Stimulated activated effector memory CD8-positive, alpha-beta T cell treated with anti-CD3 and anti-CD28 coated beads, Interleukin-12 subunit alpha, Interleukin-12 subunit beta, amount 100 ng/mL, for 72 hours (primary cell): ENCODE data around the gene HMX3.
"Not testable (repeated sequence)": the region's sequence is repeated elsewhere in the genome, so short reads cannot be mapped to it uniquely, and the experiment has no call there.

ENCODE experiments used
- ATAC-seq: fragments of 150-1000 bp; cut with Tn5 transposase; 2 replicates; pipeline ENCODE4 v1.10.0; 2021
- DNase-seq, 2 donors: peaks; one replicate each; pipeline ENCODE4 v3.0.0; 2021 to 2022; ENCODE audit warnings: low spot score in 2 of 2
- H3K27ac Mint-ChIP-seq: one replicate; pipeline ENCODE4 v1.8.0; 2022; ENCODE audit warnings: mild to moderate bottlenecking, mixed read lengths
- H3K36me3 Mint-ChIP-seq: one replicate; pipeline ENCODE4 v1.8.0; 2022; ENCODE audit warnings: mild to moderate bottlenecking, mixed read lengths
- H3K4me1 Mint-ChIP-seq: one replicate; pipeline ENCODE4 v1.8.0; 2022; ENCODE audit warnings: mixed read lengths
- H3K4me3 Mint-ChIP-seq: one replicate; pipeline ENCODE4 v1.8.0; 2022; ENCODE audit warnings: mild to moderate bottlenecking, mixed read lengths
- H3K9me3 Mint-ChIP-seq: one replicate; pipeline ENCODE4 v1.8.0; 2022; ENCODE audit warnings: mixed read lengths

The HMX3 gene

DNA sequence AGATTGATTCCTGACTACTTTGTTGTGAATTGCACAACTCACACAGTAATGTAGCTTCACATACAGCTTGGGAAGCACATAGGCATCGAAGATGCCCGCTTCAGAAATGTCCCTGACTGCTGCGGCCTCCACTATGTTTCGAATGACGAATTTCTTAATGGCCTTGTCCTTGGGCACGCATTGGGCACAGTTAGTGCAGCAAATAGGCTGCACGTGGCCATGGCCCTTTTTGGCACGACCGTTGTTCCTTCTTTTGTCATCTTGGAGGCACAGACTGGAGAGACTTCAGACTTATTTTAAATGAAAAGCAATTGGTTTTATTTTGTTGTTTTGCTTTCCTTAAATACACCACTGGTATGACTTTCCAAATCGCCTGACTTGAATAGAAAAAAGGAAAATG lies 35.8 kb downstream of the HMX3 start:
- DNase-seq, H3K27ac Mint-ChIP-seq, ATAC-seq, H3K4me3 Mint-ChIP-seq, H3K9me3 Mint-ChIP-seq: not testable (repeated sequence)
- Mint-ChIP-seq H3K36me3 (peaks cover 75% of the 10 kb centered on the region), H3K4me1 (peaks cover 18% of the 10 kb centered on the region)

DNA sequence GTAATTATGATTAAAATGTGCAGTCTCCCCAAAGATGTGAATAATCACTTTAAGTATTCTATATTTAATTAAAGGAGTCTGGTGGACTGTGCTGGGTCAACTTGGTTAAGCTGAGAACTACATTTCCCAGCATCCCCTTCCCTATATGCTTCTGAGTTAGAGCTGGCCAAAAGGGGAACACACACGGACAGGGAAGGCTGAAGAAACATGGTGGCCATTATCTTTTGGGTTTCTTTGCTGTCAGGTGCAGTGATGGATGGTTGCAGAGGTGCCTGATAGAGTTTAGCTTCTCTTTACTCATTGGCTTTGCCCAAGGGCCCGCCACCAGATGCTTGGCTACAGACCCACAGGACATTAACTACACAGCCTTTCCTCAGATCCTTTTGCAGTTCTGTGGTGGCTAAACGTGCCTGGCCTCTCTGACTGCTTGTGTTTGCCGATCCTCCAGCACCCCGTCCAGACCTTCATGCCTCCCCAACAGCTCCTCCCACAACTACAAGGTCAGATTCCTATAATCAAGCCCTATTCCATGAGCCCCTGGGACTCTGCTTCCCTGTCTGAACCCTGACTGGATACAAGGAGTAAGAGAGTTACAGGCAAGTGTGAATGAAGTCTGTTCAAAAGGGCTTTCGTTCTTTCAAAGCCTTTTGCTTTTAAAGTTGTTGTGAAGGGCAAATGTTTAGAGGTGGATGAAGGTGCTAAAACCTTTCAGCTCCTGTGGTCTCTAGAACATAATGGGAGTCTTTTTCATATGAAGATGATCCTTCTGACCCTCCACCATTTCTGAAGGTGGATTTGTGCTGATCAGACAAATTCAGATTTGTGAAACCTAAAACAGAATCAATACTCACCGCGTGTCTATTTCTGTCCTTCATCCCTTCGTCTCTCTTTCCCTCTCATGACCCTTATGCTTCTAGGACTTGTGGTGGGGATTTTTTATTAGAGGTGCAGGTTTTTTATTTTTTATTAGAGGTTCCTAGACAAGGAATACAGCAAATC lies 39.9 kb downstream of the HMX3 start:
- Mint-ChIP-seq H3K4me1 (peaks cover 13% of the 10 kb centered on the region), H3K36me3 (peaks cover 49% of the 10 kb centered on the region), H3K9me3 (no peaks in the 10 kb centered on the region), H3K4me3 (no peak overlapping the region), H3K27ac (no peak overlapping the region)
- DNase-seq, result no peak
- ATAC-seq, result no peak

DNA sequence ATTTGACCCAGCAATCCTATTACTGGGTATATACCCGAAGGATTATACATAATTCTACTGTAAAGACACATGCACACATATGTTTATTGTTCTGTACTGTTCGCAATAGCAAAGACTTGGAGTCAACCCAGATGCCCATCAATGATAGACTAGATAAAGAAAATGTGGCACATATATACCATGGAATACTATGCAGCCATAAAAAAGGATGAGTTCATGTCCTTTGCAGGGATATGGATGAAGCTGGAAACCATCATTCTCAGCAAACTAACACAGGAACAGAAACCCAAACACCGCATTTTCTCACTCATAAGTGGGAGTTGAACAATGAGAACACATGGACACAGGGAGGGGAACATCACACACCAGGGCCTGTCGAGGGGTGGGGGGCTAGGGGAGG lies 42.6 kb downstream of the HMX3 start:
- not testable (repeated sequence) for H3K9me3 Mint-ChIP-seq, DNase-seq, ATAC-seq, H3K27ac Mint-ChIP-seq, H3K4me3 Mint-ChIP-seq
- Mint-ChIP-seq H3K36me3 (peaks cover 37% of the 10 kb centered on the region), H3K4me1 (peaks cover 13% of the 10 kb centered on the region)

DNA sequence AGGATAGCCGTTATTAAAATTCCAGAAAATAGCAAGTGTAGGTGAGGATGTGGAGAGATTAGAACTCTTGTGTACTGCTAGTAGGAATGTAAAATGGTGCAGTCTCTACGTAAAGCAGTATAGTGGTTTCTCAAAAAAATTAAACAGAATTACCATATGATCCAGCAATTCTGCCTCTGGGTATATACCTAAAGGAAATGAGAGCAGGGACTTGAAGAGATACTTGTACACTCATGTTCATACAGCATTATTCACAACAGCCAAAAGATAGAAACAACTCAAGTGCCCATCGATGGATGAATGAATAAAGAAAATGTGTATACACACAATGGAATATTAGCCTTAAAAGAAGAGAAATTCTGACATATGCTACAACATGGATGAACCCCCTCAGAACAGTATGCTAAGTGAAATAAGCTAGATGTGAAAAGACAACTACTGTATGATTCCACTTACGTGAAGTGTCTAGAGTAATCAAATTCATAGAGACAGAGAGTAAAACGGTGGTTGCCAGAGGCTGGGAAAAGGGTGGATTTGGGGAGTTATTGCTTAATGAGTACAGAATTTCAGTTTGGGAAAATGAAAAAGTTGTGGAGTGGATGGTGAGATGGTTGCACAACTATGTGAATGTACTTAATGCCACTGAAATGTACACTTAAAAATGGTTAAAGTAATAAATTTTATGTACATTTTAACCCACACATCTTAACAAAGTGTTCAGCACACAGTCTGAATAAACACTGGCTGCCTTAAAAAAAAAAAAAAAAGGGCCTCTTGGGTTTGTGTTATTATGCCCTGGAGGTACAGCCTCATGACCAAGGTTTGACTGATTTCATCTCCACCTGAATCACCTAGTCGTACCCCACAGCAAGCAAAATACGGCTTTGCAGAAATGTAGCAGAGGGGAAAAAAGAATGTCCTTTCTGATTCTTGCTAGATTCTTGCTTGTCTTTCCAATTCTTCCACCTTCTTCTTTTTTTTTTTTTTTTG lies 44.6 kb downstream of the HMX3 start:
- Mint-ChIP-seq H3K4me3 (no peak overlapping the region), H3K4me1 (no peaks in the 10 kb centered on the region), H3K9me3 (peaks cover 7% of the 10 kb centered on the region), H3K27ac (no peak overlapping the region), H3K36me3 (peaks cover 29% of the 10 kb centered on the region)
- DNase-seq (no peak), ATAC-seq (no peak)

- no peak for ATAC-seq
- Mint-ChIP-seq H3K9me3 (peaks cover 7% of the 10 kb centered on the region), H3K4me3 (no peak overlapping the region), H3K4me1 (no peaks in the 10 kb centered on the region), H3K36me3 (peaks cover 19% of the 10 kb centered on the region), H3K27ac (no peak overlapping the region)
- no peak for DNase-seq
These were observed 48.0 kb downstream of the HMX3 start for GRCh38 chr10:123183724-123184123.

DNA sequence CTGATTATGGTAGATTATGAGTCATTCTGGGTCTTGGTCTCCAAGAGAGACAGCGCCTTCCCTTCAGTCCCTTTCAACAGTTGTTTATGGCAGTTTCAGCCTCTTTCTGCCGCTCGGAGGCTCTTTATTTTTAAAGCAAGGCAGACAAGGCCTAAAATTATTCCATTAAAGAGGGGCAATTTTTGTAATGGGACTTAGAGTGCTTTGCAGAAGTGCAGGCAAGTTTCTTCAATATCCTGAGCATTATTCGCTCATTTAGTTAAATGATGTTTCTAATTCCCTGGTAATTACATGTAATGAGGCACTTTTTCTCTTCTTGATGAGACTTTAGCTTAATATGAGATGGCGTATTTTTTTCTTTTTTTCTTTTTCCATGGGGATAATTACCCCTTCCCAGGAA lies 52.0 kb downstream of the HMX3 start:
- H3K36me3 Mint-ChIP-seq, result peaks cover 31% of the 10 kb centered on the region
- H3K4me3 Mint-ChIP-seq, result no peak overlapping the region
- H3K27ac Mint-ChIP-seq, result no peak overlapping the region
- peaks cover 5% of the 10 kb centered on the region for H3K4me1 Mint-ChIP-seq
- DNase-seq (no peak), ATAC-seq (no peak)
- peaks cover 7% of the 10 kb centered on the region for H3K9me3 Mint-ChIP-seq
